Activated naive CD4-positive, alpha-beta T cell (primary cell): ENCODE data around the gene CNOT6.

ENCODE experiments used
- DNase-seq, 4 experiments: peaks; one replicate each; lab custom pipeline; 2025; lab: John Stamatoyannopoulos, UW

The CNOT6 gene

DNA sequence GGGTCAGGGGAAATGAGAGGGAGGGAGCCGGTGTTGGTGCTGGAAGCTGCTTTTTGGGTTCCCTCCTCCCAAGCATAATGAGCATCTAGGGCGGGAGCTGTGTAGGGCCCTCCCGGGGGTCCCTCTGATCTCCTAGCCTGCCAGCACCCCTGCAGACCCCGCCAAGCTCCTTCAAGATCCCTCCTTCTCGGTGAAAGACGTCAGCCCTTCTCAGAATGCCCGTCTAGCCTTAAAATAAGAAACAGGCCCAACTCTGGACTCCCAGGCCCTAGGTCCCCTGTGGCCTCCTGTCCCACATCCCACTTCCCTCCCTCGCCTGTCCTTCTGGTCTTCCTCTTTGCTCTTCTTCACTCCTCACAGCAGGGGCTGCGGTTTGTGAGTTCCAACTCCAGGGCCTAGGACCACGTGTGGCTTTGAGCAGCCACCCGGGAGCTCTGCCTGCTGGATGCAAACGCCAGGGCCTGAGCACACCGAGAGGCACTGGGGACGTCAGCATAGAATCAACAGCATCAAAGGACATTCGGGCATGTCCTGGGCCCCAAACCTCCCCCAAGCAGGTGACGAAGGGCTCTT lies 105.9 kb downstream of the CNOT6 start:
- DNase-seq, result no peak

- no peak for DNase-seq
These were observed 106.4 kb downstream of the CNOT6 start for GRCh38 chr5:180600554-180601041.

DNA sequence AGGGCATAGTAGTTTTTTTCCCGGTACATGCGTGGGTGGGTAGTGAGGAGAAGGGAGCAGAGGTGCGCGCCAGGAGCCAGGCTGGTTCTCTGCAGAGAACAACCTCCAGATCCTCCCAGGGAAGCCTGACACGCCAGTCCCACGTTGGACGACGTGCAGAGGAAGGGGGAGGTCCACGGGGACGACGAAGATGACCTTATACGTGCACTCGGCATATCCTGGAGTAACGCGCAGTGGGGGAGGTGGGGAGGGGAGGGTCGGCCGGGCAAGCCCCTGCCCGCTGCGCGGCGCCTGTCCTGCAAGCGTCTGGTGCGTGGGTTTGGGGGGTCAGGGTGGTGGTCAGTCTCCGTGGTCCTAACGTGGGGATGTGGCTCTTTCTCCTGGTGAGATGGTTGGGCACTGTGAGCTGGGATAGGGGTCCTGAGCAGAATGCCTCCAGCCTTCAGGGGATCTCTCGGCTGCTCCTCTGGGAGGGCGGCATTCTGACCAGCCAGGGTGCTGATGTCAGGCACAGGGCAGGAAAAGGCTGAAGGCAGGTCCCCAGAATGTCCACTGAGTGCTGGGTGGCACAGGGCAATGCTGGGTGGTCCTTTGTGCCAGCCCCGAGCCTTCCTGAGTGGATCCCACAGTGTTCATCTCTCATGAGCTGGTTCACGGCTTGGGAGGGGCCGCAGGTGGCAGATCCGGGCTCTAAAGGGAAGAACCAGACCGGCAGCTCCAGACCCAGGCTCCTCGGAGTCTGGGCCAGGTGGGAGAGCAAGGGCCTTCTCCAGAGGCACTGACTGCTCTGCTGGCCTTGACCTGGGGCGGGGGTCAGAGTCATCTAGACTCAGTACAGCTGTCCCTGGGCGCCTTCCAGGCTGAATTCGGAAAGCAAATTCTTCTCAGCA lies 107.7 kb downstream of the CNOT6 start:
- no peak for DNase-seq

DNA sequence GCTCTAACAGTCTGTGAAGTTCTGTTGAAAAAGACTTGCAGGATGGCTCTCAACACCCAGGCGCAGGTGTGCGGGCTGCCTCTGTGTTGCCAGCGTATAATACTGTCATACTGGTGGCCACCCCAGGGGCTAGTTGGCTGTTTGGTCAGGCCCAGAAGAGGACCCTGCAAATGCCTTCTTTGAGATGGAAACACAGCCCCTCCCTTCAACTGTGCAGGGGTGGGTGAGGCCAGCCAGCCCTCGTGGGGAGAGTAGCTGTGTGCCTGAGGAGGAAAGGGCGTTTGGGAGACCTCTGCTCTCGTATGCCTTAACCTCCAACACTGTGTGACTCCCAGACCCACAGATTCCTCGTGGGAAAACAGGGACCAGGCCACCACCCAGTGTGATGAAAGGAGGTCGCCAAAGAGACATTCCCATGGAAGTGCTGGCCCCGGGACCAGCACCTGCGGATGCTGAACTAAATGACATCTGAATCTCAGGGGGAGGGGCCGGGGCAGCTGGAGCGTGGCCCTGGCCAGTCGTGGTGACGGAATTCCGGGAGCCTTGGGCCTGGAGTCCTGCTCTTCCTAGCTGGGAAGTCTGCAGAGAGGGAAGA lies 108.4 kb downstream of the CNOT6 start:
- DNase-seq, result no peak

- DNase-seq, result no peak
These were observed 109.0 kb downstream of the CNOT6 start for GRCh38 chr5:180603076-180603594.

DNA sequence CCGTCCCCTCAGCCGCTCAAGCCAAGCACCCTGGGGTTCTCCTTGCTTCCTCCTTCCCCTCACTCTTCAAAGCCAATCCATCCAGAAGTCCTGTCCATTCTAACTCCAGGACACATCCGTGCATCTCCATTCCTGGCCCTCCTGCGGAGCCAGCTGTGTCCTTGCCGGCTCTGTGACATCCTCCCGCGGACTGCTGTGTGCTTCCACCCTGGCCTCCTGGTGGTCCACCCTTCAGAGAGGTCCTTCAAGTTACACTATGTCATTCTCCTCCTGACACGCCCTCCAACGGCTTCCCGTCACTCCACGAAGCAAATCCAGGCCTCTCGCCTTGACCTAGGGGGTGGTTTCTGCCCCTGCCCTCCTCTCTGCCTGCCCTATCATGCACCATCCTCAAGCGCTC lies 110.1 kb downstream of the CNOT6 start:
- no peak for DNase-seq

DNA sequence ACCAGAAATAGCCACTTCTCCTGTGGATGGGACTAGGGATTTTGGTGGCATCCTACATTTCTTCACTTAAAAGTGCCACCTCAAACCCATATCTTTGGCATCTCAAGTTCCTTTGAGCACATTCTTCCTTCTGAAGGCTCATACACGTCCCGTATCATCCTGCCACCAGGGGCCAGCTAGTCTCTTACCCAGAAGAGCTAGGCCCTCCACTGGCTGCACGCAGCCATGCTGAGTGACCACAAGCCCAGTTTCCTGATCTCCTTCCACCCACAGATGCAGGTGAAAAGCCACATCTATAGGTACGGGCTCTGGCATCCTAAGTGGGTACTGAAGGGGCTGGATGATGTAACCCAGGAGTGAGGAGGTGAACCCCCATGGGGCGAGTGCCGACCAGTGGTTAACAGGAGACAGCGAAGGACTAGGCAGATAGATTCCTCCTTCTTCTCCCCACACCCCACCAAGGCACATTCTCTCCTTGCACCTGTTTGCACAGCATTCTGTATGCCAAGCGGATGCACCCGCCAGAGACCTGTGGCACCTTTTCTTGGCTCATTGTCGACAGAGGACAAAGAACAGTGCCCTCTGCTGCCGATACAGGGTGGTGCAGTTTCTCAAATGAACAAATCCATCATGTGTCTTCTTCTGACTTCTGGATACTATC lies 111.5 kb downstream of the CNOT6 start:
- DNase-seq, result peak; percentile 22 to 52 (median 30)

- no peak for DNase-seq
These were observed 112.1 kb downstream of the CNOT6 start for GRCh38 chr5:180606215-180606785.

DNA sequence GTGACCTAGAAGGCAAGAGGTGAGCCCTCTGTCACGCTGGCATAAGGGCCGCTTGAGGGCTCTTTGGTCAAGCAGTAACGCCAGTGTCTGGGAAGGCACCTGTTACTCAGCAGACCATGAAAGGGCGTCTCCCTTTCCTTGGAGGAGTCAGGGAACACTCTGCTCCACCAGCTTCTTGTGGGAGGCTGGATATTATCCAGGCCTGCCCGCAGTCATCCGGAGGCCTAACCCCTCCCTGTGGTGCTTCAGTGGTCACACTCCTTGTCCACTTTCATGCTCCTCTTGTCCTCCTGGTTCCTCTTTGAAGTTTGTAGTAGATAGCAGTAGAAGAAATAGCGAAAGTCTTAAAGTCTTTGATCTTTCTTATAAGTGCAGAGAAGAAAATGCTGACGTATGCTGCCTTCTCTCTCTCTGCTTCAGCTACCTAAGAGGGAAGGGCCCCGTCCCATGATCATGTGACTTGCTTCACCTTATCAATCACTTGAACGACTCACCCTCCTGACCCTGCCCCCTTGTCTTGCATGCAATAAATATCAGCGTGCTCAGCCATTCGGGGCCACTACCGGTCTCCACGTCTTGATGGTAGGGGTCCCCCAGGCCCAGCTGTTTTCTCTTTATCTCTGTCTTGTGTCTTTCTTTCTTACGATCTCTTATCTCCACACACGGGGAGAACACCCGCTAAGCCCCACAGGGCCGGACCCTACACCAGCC lies 113.8 kb downstream of the CNOT6 start:
- DNase-seq, result no peak

GRCh38 chr5:180608572-180609310 lies 114.6 kb downstream of the CNOT6 start:
- no peak for DNase-seq

DNA sequence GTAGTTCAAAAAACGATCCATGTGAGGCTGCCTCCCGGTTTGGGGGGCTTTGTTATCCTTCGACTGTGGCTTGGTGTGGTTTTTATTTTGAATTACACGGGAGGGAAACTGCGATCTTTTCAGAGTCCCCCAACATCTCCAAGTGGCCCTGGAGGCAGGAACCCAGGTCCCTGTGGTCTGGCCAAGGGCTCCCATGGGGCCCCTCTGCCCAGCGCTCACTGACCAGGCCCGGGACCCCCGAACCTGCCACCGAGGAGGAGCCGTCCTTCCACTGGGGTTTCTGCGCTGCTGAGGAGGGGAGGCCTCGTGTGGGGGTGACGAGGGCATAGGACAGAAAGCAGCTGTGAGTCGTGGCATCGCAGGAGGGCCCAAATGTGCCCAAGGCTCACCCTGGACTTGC lies 115.2 kb downstream of the CNOT6 start:
- no peak for DNase-seq

DNA sequence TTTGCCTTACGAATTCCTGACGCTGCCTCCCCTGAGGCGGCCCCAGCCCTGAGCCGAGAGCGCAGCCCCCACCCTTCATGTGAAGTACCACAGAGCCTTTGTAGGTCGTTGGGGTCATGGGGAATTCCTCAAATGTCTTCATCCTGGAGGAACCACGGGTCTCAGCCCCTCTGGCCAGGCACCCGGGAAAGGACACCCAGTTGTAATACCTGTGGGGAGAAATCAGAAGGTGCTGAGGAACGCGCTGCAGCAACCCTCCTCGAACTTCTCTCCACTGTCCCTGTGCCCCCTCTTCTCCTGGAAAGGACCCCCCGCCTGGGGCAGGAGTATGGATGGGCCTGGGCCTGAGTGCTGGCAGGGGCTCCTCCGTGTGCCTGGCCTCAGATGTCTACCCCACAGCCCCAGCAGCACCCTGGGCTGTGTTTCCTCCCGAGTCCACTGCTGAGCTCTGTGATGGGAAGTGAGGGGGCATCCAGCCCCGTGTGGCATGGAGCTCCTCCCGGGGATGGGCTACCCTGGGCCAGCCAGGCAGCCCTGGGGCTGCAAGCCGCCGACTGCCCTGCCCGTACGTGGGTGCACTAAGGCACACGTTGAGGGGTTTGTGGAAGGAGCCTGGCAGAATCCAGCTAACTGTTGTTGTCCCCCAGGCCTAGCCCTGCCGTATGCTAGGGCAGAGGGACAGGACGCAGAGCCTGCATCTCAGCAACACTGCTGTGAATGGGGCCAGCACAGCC lies 115.8 kb downstream of the CNOT6 start:
- DNase-seq, result no peak

DNA sequence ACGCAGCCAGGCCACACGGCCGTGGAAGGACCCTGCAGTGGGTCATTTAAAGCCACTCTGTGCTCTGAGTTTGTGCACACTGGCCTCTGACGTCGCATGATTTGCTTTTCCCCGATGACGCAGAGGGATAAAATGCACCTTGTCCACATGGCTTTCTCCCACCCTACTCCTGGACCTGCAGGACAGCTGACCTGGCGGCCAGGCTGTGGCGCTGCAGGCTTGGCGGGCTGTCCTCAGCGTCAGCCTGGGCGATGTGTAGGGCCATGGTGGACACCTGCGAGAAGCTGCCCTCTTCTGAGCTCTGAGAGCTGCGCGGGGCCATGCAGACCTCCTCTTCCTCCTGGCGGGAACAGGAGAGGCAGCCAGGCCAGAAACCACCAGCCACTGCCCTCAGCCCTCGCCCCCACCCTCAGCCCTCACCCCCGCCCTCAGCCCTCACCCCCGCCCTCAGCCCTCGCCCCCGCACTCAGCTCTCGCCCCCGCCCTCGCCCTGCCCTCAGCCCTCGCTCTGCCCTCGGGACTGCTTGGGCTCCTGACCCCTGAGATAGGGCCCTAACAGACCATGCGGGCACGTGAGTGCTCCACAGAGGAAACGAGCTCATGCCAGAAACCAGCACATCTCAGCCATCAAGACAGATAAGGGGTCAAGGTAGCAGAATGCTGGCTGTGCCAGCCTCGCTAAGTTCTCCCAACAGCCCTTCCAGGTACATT lies 117.1 kb downstream of the CNOT6 start:
- no peak for DNase-seq

- no peak for DNase-seq
These were observed 118.5 kb downstream of the CNOT6 start for GRCh38 chr5:180612683-180613082.

DNA sequence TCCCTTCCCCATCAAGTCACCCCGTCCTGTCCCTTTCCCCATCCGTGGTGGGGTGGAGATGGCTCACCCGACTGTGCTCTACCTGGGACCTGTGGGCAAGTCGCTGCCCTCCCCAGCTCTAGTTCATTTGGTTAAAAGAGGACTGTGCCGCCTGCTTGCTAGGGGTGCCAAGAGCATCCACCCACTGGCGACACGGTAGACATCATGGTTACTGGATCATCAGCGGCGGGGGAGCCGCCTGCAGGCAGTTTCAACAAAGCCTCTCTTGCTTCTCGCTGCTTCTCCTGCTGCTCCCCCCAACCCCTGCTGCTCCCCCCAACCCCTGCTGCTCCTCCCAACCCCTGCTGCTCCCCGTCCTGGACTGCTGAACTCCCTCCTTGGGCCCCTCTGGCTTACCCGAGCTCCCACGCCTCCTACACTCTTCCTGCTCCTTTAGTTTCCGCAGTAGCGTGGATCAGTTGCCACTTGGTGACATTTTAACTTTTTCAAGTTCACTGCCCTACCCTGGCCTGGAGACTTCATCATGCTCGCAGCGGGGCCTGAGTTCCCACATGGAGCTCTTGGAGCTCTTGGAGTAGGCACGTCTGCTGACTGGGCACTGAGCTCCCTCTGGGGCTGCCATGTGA lies 119.1 kb downstream of the CNOT6 start:
- DNase-seq, result no peak

DNA sequence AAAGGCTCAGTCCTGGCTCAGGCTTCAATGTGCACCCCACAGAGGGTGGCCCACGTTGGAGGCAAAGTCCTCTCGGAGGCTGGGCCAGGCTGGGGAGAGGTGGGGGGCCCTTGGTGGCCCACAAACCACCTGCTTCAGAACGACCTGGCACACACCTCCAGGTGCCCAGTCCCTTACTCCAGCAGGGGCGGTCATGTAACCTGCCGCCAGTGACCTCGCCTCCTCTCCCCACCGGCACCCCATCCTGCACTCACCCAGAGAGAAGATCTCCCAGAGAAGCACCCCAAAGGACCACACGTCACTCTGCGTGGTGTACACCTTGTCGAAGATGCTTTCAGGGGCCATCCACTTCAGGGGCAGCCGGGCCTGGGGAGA lies 119.6 kb downstream of the CNOT6 start:
- no peak for DNase-seq

- DNase-seq, result no peak
These were observed 124.3 kb downstream of the CNOT6 start for GRCh38 chr5:180618487-180618828.

DNA sequence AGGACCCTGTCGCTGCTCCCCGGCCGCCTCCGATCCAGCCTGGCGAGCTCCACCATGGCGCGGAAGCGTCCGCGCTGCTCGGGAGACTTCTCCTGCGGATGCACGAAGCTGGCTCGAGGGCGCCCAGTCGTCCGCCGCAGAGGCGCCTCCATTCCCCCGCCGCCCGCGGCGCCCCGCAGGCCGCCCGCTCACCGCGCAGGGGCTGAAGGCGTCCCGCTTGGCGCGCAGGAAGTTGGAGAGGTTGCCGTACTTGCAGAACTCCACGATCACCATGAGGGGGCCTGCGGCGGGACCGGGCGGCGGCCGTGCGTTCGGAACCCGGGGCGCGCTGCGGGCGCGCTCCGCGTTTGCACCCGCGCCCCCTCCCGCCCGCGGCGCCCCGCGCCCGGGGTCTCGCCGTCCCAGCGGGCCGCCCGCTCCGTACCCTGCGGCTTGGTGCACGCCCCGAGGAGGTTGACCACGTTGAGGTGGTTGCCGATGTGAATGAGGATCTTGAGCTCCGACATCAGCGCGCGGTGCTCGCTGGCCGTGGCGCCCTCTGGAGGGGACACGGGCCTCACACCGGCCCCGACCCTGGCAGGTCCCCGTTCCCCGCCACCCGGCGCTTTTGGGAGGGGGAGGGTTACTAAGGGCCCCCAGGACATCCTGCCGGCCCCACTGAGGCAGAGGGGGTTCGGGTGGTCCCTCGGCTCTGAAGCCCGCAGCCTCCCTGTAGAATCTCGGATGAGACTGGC lies 124.8 kb downstream of the CNOT6 start:
- peak in 1 of 4 experiments; percentile 12 for DNase-seq
